ENCODE measurements around the gene FIGN.

FIGN gene

GRCh38 chr2:163773276-163773675 is 37.5 kb upstream of the FIGN start:
- no peak for DNase-seq (ENCODE audit: low spot score)
- TF ChIP-seq, protein P1, sequence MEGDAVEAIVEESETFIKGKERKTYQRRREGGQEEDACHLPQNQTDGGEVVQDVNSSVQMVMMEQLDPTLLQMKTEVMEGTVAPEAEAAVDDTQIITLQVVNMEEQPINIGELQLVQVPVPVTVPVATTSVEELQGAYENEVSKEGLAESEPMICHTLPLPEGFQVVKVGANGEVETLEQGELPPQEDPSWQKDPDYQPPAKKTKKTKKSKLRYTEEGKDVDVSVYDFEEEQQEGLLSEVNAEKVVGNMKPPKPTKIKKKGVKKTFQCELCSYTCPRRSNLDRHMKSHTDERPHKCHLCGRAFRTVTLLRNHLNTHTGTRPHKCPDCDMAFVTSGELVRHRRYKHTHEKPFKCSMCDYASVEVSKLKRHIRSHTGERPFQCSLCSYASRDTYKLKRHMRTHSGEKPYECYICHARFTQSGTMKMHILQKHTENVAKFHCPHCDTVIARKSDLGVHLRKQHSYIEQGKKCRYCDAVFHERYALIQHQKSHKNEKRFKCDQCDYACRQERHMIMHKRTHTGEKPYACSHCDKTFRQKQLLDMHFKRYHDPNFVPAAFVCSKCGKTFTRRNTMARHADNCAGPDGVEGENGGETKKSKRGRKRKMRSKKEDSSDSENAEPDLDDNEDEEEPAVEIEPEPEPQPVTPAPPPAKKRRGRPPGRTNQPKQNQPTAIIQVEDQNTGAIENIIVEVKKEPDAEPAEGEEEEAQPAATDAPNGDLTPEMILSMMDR (IDR thresholded peaks at IDR 0.05; ENCODE audit: extremely low read depth, missing control alignments) = no peak

GRCh38 chr2:163771596-163771995 is 35.8 kb upstream of the FIGN start:
- TF ChIP-seq, protein P1 (IDR thresholded peaks at IDR 0.05; ENCODE audit: extremely low read depth, missing control alignments) = no peak
- DNase-seq (ENCODE audit: low spot score) = no peak

DNA sequence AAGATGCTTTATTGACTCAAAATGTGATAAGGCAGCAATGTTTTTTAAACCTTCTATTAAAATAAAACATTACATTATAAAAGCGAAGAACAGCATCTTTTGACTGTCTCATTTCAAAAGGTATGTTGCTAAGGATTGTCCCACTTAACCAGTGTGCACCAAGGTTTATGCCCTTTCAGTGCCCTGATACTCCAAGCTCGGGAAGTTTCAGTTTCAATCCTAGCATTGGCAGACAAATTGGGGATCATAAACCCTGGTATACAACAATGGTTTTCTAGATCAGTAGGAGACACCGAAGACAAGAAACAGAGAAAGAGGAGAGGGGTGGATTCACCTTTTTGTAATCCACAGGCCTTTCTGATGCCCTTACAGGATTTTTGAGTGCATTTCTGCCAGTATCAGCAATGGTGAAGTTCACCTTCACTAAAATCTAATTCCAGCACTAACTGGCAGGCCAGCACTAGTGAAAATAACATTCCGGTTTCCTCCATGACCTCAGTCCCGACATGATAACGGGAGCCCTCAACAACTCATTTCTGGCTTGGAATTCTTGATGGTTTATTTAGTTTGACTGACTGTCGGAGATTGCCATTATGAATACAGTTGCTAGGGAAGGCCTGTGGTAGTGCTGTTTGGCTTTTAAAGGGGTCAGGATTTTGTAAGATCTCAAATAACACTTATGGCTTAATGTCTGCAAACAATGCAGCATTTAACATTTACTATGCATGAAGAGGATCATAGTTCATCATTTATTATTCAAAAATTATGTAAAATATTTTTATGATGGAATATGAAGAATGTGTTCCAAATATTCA is 33.3 kb upstream of the FIGN start:
- TF ChIP-seq, protein P1 (IDR thresholded peaks at IDR 0.05; ENCODE audit: extremely low read depth, missing control alignments) = no peak
- no peak for DNase-seq (ENCODE audit: low spot score)

- TF ChIP-seq, protein P1 (IDR thresholded peaks at IDR 0.05; ENCODE audit: extremely low read depth, missing control alignments) = no peak
- no peak for DNase-seq (ENCODE audit: low spot score)
These were observed 31.3 kb upstream of the FIGN start for GRCh38 chr2:163767097-163767496.

GRCh38 chr2:163764566-163764965 is 28.8 kb upstream of the FIGN start:
- DNase-seq (ENCODE audit: low spot score) = no peak
- TF ChIP-seq, protein P1 (IDR thresholded peaks at IDR 0.05; ENCODE audit: extremely low read depth, missing control alignments) = no peak

DNA sequence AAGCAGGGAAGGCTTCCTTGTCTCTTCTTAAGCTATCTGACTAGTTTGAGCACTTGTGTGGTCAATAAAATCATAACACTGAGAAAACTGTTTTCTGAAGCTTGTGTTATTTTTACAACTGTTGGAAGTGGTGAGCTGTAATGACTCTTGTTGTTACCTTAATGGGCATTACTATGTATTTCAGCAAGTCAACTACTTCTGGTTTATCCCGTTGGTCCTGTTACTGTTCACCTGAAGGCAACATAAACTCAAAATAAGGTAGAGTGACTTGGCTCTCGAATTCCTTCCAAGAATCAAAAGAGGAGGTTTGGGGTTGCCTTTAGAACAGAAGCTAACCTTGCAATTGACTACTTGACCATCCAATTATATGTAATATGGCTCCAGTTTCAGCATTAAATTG is 23.2 kb upstream of the FIGN start:
- no peak for DNase-seq (ENCODE audit: low spot score)
- TF ChIP-seq, protein P1 (IDR thresholded peaks at IDR 0.05; ENCODE audit: extremely low read depth, missing control alignments) = no peak

GRCh38 chr2:163757814-163758213 is 22.0 kb upstream of the FIGN start:
- TF ChIP-seq, protein P1 (IDR thresholded peaks at IDR 0.05; ENCODE audit: extremely low read depth, missing control alignments) = no peak
- DNase-seq (ENCODE audit: low spot score) = no peak
